K562 (cell line): Measurements from ENCODE around the gene GRM2. TPM values are rescaled to one million over a fixed set of nuclear protein-coding genes. Genes with fewer than 3 reads are reported as not detected.

ENCODE experiments used
- ATAC-seq: fragments of 200-7000 bp; cut with Tn5 transposase; 3 replicates; pipeline ENCODE4 v1.9.1; 2020; ENCODE audit warnings: moderate library complexity
- BruUV-seq: library from RNA; stranded (reverse); fragments of 400-500 nt; replicated peaks from 2 replicates; lab custom pipeline; 2021; lab: Mats Ljungman, UMichigan
- CTCF ChIA-PET: fragments of 300-600 bp; formaldehyde crosslinking; extraction: SDS; loops from one replicate; lab custom pipeline; 2021; ENCODE audit warnings: low intra/inter-chr PET ratio; lab: Yijun Ruan, JAX
- POLR2A ChIA-PET: fragments of 300-600, 350-650 bp; sonication (Branson Sonifier 250); formaldehyde crosslinking; extraction: SDS; loops from one replicate; lab custom pipeline; 2021; ENCODE audit warnings: antibody characterized with exemption, inconsistent platforms; lab: Yijun Ruan, JAX
- DNase-seq, 4 experiments: peaks; one replicate each; pipeline versions ENCODE4 v3.0.0 to v3.0.0-alpha.2; 2011 to 2018; ENCODE audit warnings: low spot score in 3 of 4, mixed read lengths in 3 of 4; ENCODE audit errors: extremely low read depth in 1 of 4
- FAIRE-seq: peaks from 2 replicates; lab custom pipeline; 2011; peaks lifted over from hg19 to GRCh38; lab: Jason Lieb, UNC
- H2AFZ ChIP-seq: 2 replicates; pipeline ENCODE4 v1.6.0; 2011; ENCODE audit warnings: low read depth, low read length, control low read depth, inconsistent platforms
- H3K27ac ChIP-seq: fragments of 200-600 bp; 3 replicates; pipeline ENCODE4 v1.8.0; 2011; ENCODE audit warnings: low read depth, mild to moderate bottlenecking, control low read depth, inconsistent platforms, low read length, moderate library complexity, mixed read lengths; ENCODE audit errors: extremely low read depth
- H3K27me3 ChIP-seq, 2 experiments: fragments of 300-600 bp in 1 of 2; 2 replicates in 1 of 2; 3 replicates in 1 of 2; pipeline versions ENCODE4 v1.6.0 to v1.8.0; 2011; ENCODE audit warnings: inconsistent platforms in 2 of 2, low read length in 2 of 2, mild to moderate bottlenecking in 1 of 2, mixed read lengths in 1 of 2, moderate library complexity in 1 of 2; ENCODE audit not compliant: control insufficient read depth in 2 of 2, insufficient read depth in 2 of 2
- H3K36me3 ChIP-seq: fragments of 300-600 bp; 3 replicates; pipeline ENCODE4 v1.8.0; 2011; ENCODE audit warnings: mild to moderate bottlenecking, low read length, inconsistent platforms; ENCODE audit not compliant: control insufficient read depth, insufficient read depth
- H3K4me1 ChIP-seq, 2 experiments: fragments of 200-600 bp in 1 of 2; replicated peaks in 1 of 2; 2 replicates in 1 of 2; 3 replicates in 1 of 2; pipeline versions ENCODE4 v1.5.1 to v1.8.0; 2011; ENCODE audit warnings: inconsistent platforms in 2 of 2, low read length in 2 of 2, mild to moderate bottlenecking in 1 of 2, mixed read lengths in 1 of 2, moderate library complexity in 1 of 2; ENCODE audit not compliant: control insufficient read depth in 2 of 2, insufficient read depth in 2 of 2
- H3K4me2 ChIP-seq: 2 replicates; pipeline ENCODE4 v1.6.1; 2011; ENCODE audit warnings: low read length, control low read depth, inconsistent platforms, mixed read lengths; ENCODE audit not compliant: insufficient read depth
- H3K4me3 ChIP-seq: fragments of 200-600 bp; sonication (generic), shearing (Covaris generic); 2 replicates; pipeline ENCODE4 v1.5.1; 2016; ENCODE audit warnings: control low read depth, inconsistent platforms
- H3K79me2 ChIP-seq: fragments of 200-600 bp; 3 replicates; pipeline ENCODE4 v1.8.0; 2011; ENCODE audit warnings: low read length, inconsistent platforms; ENCODE audit not compliant: control insufficient read depth, insufficient read depth
- H3K9ac ChIP-seq, 2 experiments: 2 replicates each; pipeline versions ENCODE4 v1.6.0 to v1.6.1; 2011; ENCODE audit warnings: low read depth in 2 of 2, low read length in 2 of 2, control low read depth in 1 of 2, inconsistent platforms in 1 of 2, mild to moderate bottlenecking in 1 of 2, mixed read lengths in 1 of 2; ENCODE audit not compliant: insufficient read depth in 1 of 2
- H3K9me1 ChIP-seq: one replicate; pipeline ENCODE4 v1.6.0; 2011; ENCODE audit warnings: inconsistent platforms, mild to moderate bottlenecking, low read length, moderate library complexity; ENCODE audit not compliant: control insufficient read depth, insufficient read depth
- H3K9me3 ChIP-seq: replicated peaks from 2 replicates; pipeline ENCODE4 v1.5.1; 2011; ENCODE audit warnings: low read depth, low read length, inconsistent platforms; ENCODE audit not compliant: control insufficient read depth, insufficient read depth
- H4K20me1 ChIP-seq: replicated peaks from 2 replicates; pipeline ENCODE4 v1.6.1; 2011; ENCODE audit warnings: low read length, inconsistent platforms, mixed read lengths; ENCODE audit not compliant: control insufficient read depth, insufficient read depth
- OTX1 ChIP-seq: fragments of 450-650 bp; formaldehyde crosslinking; IDR thresholded peaks from 2 replicates; pipeline ENCODE4 v1.4.0; 2022; ENCODE audit warnings: mild to moderate bottlenecking
- ZBTB7A ChIP-seq: IDR thresholded peaks from 2 replicates; pipeline ENCODE4 v1.6.1; 2011; ENCODE audit warnings: low read depth, mild to moderate bottlenecking, low read length, moderate library complexity, borderline replicate concordance; ENCODE audit not compliant: control insufficient read depth
- ZNF644 ChIP-seq: fragments of 200-800 bp; sonication (Bioruptor generic); IDR thresholded peaks from 2 replicates; pipeline ENCODE4 v1.6.1; 2016; ENCODE audit warnings: low read depth, missing genetic modification characterization, missing compliant biosample characterization
- WGBS: fragments of 100-300 bp; shearing (Covaris generic); methylation state at CpG from one replicate; pipeline ENCODE4 v1.1.6; 2016; ENCODE audit warnings: low coverage, mixed read lengths; ENCODE audit not compliant: insufficient coverage; ENCODE audit errors: missing lambda C conversion rate; 5-methylcytosine and 5-hydroxymethylcytosine counted together
- in situ Hi-C: fragments of 300-500 bp; cut with MboI; formaldehyde crosslinking; loops from 4 replicates; pipeline ENCODE4 v1.15.0; 2018; ENCODE audit warnings: inconsistent platforms, mixed read lengths
- intact Hi-C: fragments of 100-400 bp; cut with micrococcal nuclease; formaldehyde crosslinking; loops from 2 replicates; pipeline ENCODE4 v1.14.2; 2022
- polyA plus RNA-seq, 8 experiments: library from polyadenylated mRNA; depleted of rRNA in 4 of 8; stranded (reverse) in 5 of 8; unstranded in 3 of 8; fragments of >200 nt; fragmentation: Nextera tagmentation in 2 of 8; fragmentation: Illumina TruSeq in 1 of 8; extraction: Ambion mirVana in 2 of 8; extraction: Trizol in 1 of 8; gene quantifications; 2 replicates each; pipeline versions ENCODE4 v1.2.1 to v1.2.3, GENCODE V29; 2011 to 2014; ENCODE audit warnings: inconsistent platforms in 1 of 8, missing spikeins in 1 of 8
- total RNA-seq, 7 experiments: library from RNA; depleted of rRNA in 6 of 7; stranded (reverse); fragments of >200 nt in 6 of 7; fragmentation: Illumina TruSeq in 2 of 7; extraction: Trizol in 2 of 7; gene quantifications; 2 replicates each; pipeline versions ENCODE4 v1.2.1 to v1.2.3, GENCODE V29; 2011 to 2021; ENCODE audit warnings: low replicate concordance in 1 of 7
- TF ChIP-seq, protein P1 (sequence below): fragments of 250-450 bp; sonication (Bioruptor Pico); IDR thresholded peaks from 2 replicates; pipeline ENCODE4 v1.8.0; 2021; ENCODE audit warnings: borderline replicate concordance, mild to moderate bottlenecking, moderate library complexity; ENCODE audit not compliant: poor library complexity, severe bottlenecking
- TF ChIP-seq, protein P2 (sequence below), 2 experiments: fragments of 150-350 bp in 1 of 2; IDR thresholded peaks; 2 replicates each; pipeline ENCODE4 v1.6.1; 2012 to 2016; ENCODE audit warnings: low read depth in 2 of 2, low read length in 2 of 2, mild to moderate bottlenecking in 1 of 2, moderate library complexity in 1 of 2
- TF ChIP-seq, protein P3 (sequence below), 2 experiments: fragments of 450-650 bp in 1 of 2; sonication (generic) in 1 of 2; formaldehyde crosslinking in 1 of 2; IDR thresholded peaks; 2 replicates each; pipeline versions ENCODE4 v1.7.1 to v1.9.0; 2016 to 2022; ENCODE audit warnings: inconsistent platforms in 1 of 2, mild to moderate bottlenecking in 1 of 2, missing genetic modification reagents in 1 of 2

Gene GRM2
- total and polyA plus RNA-seq, 9 of the 15 experiments (the other 6 are each of a cell fraction or from before 2014, with no cell fraction given): not detected

DNA sequence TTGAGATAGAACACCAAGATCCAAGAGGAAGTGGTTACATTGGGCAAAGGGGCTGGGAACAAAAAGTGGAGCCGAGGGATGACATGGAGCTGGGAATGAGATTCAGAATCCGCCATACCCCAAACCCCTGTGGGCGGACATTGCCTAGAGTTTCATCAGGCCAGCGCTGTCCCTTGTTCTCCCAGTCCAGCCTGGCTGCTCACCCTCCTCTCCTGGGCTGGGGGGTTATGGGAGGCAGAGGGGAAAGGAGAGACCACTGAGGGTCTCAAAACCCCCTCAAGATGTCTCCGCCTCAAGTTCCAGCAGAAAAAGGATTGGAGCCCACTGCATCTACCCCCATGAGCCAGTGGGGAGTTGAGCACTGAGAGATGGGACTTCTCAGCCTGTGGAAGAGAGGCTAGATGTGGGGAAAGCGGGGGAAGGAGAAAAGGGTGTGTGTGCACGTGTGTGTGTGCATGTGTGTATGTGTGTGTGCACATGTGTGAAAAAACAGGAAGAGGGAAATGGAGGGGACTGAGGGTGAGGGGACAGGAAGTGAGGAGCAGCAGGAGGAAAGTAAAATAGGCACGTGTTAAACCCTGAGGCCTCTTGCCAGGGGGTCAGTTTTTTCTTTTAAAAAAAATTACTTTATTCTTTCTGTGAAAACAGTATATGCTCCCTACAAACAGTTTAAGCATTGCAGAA lies 14.3 kb downstream of the GRM2 start:
- ChIA-PET POLR2A (no interaction called here), CTCF (no interaction called here)
- no TSS peak for BruUV-seq
- H4K20me1 ChIP-seq: no peaks in the 10 kb centered on the region
- FAIRE-seq (no peak), DNase-seq (peak in 1 of 4 experiments; percentile 2), ATAC-seq (peak; percentile 50)
- no peak overlapping the region for H3K9ac ChIP-seq
- 0 out of 2 replicates have a peak overlapping the region, but pooled peaks have one; percentile 45 for H2AFZ ChIP-seq
- no peaks in the 10 kb centered on the region for H3K9me1 ChIP-seq
- H3K27ac ChIP-seq: no peak overlapping the region
- no peaks in the 10 kb centered on the region for H3K36me3 ChIP-seq
- H3K79me2 ChIP-seq: no peaks in the 10 kb centered on the region
- H3K4me3 ChIP-seq: no peak overlapping the region
- intact Hi-C loops: no loop called here
- 29% methylated on average over 7 of the region's 8 CpGs for WGBS
- no peak overlapping the region for H3K4me2 ChIP-seq
- peaks cover 0 to 17% of the 10 kb centered on the region in 2 experiments; a peak in 2 of 5 replicates for H3K27me3 ChIP-seq
- no peaks in the 10 kb centered on the region; a peak in 1 of 5 replicates for H3K4me1 ChIP-seq
- no peaks in the 10 kb centered on the region for H3K9me3 ChIP-seq
- in situ Hi-C loops: no loop called here
- TF ChIP-seq OTX1 (CRISPR knock-in tag) (no peak), ZBTB7A (no peak), ZNF644 (no peak)
- TF ChIP-seq, protein P1, sequence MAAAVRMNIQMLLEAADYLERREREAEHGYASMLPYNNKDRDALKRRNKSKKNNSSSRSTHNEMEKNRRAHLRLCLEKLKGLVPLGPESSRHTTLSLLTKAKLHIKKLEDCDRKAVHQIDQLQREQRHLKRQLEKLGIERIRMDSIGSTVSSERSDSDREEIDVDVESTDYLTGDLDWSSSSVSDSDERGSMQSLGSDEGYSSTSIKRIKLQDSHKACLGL (CRISPR knock-in tag): no peak
- TF ChIP-seq, protein P2, sequence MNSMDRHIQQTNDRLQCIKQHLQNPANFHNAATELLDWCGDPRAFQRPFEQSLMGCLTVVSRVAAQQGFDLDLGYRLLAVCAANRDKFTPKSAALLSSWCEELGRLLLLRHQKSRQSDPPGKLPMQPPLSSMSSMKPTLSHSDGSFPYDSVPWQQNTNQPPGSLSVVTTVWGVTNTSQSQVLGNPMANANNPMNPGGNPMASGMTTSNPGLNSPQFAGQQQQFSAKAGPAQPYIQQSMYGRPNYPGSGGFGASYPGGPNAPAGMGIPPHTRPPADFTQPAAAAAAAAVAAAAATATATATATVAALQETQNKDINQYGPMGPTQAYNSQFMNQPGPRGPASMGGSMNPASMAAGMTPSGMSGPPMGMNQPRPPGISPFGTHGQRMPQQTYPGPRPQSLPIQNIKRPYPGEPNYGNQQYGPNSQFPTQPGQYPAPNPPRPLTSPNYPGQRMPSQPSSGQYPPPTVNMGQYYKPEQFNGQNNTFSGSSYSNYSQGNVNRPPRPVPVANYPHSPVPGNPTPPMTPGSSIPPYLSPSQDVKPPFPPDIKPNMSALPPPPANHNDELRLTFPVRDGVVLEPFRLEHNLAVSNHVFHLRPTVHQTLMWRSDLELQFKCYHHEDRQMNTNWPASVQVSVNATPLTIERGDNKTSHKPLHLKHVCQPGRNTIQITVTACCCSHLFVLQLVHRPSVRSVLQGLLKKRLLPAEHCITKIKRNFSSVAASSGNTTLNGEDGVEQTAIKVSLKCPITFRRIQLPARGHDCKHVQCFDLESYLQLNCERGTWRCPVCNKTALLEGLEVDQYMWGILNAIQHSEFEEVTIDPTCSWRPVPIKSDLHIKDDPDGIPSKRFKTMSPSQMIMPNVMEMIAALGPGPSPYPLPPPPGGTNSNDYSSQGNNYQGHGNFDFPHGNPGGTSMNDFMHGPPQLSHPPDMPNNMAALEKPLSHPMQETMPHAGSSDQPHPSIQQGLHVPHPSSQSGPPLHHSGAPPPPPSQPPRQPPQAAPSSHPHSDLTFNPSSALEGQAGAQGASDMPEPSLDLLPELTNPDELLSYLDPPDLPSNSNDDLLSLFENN (IDR thresholded peaks at IDR 0.05; ENCODE audit: low read depth in 2 of 2, low read length in 2 of 2): no peak
- TF ChIP-seq, protein P3, sequence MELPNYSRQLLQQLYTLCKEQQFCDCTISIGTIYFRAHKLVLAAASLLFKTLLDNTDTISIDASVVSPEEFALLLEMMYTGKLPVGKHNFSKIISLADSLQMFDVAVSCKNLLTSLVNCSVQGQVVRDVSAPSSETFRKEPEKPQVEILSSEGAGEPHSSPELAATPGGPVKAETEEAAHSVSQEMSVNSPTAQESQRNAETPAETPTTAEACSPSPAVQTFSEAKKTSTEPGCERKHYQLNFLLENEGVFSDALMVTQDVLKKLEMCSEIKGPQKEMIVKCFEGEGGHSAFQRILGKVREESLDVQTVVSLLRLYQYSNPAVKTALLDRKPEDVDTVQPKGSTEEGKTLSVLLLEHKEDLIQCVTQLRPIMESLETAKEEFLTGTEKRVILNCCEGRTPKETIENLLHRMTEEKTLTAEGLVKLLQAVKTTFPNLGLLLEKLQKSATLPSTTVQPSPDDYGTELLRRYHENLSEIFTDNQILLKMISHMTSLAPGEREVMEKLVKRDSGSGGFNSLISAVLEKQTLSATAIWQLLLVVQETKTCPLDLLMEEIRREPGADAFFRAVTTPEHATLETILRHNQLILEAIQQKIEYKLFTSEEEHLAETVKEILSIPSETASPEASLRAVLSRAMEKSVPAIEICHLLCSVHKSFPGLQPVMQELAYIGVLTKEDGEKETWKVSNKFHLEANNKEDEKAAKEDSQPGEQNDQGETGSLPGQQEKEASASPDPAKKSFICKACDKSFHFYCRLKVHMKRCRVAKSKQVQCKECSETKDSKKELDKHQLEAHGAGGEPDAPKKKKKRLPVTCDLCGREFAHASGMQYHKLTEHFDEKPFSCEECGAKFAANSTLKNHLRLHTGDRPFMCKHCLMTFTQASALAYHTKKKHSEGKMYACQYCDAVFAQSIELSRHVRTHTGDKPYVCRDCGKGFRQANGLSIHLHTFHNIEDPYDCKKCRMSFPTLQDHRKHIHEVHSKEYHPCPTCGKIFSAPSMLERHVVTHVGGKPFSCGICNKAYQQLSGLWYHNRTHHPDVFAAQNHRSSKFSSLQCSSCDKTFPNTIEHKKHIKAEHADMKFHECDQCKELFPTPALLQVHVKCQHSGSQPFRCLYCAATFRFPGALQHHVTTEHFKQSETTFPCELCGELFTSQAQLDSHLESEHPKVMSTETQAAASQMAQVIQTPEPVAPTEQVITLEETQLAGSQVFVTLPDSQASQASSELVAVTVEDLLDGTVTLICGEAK (IDR thresholded peaks at IDR 0.05): peak; percentile 43; the same call in 1 of the 2 replicates
- TF ChIP-seq, protein P3 (CRISPR knock-in tag; IDR thresholded peaks at IDR 0.05): no peak
